Measurements from ENCODE around the gene SLC41A3.
"Not testable (repeated sequence)": the region's sequence is repeated elsewhere in the genome, so short reads cannot be mapped to it uniquely, and the experiment has no call there.

The SLC41A3 gene

GRCh38 chr3:125957674-125958510, 126.0 kb downstream of the SLC41A3 start:
- DNase-seq (ENCODE audit: low read depth), result no peak

- not testable (repeated sequence) for DNase-seq (ENCODE audit: low read depth)
Measured at GRCh38 chr3:125957020-125957419, 126.9 kb downstream of the SLC41A3 start.

Data from T follicular helper cell (primary cell).